SHP77 (cell line): ENCODE results near the gene ZNF519.

Experiments
- DNase-seq, 2 experiments: peaks; one replicate each; lab custom pipeline; 2025; lab: John Stamatoyannopoulos, UW

The ZNF519 gene

DNA sequence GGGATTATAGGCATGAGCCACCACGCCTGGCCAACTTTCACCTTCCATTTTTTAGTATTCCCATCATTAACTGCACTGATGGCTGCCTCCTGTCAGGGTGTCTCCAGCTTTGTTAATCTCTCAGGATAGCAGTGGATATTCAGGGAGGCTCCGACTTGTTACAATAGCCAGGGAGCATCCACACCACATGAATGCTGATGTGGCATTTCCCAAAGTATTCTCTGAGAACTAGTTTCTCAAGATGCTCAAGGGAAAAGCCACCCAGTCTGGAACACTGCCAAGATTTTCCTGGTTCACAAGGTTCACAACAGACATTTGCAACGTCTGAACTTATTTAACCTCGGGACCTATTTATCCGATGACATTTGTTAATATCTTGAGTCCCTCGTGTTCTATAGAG is 33.8 kb downstream of the ZNF519 start:
- DNase-seq: no peak

DNA sequence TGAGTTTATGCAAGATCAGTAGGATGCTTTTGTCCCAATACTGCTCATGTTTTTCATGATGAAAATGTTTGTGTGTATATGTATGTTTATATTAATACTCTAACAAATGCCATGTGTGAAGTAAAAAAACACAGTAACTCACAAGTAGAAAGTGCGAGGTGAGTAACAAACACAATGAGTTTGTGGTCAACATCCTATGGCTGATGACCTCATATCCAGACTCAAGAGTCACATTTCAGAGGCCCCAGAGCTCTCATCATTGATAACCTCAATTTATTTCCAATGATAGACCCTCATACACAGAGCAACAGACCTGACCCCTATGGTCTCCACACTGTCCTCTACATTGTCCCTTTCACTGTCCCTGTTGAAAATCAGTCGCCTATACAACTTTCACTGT is 34.5 kb downstream of the ZNF519 start:
- DNase-seq: no peak

DNA sequence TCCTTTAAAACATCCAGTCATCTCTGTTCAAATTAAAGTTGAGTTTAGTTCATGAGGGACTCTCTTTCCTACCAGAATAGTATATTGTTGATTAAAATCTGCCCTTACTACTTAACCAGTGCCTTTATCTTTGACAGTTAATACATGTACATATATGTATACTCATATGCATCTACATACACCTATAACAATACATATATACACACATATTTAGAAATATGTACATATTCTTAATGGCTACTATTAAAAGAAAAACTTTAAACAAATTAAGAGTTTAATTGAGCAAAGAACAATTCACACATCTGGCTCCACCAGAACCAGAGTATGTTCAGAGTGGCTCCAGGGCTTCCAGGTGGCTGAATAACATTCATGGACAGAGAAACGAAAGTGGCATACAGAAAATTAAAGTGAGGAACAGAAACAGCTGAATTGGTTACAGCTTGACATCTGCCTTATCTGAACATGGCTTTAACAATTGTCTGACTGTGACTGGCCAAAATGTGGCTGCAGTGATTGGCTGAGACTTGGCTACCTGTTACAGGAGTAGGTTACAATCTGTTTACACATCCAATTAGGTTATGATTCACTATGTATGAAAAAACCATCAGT is 38.8 kb downstream of the ZNF519 start:
- no peak for DNase-seq

DNA sequence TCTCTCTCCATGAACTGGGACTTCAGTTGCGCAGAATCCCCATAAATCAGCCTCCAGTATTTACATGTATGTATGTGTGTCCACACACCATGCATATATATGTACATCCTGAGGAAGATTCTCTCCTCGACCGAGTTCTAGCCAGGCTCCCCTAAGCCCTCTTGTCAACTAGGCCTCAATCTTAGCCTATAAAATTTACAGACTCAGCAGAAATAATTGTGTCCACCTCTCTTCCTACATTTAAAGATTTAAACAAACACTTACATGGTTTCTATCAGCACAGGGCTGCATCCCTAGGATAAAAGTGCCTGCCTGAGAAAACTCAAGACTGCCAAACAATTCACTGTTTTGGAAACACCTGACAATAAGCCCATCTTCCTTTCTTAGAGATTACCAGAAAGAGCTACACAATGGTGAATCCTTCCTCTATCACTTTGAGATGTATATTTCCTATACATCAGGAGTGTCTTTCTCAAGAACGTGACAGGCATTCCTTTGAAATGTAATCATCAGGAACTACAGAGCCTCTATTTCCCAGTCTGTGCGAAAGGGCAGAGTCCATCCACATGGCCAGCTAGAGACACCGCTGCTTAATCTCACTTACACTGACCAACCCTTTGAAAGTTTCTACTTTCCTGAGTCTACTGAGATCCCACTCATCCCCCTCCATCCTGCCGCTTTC is 39.5 kb downstream of the ZNF519 start:
- DNase-seq: no peak

DNA sequence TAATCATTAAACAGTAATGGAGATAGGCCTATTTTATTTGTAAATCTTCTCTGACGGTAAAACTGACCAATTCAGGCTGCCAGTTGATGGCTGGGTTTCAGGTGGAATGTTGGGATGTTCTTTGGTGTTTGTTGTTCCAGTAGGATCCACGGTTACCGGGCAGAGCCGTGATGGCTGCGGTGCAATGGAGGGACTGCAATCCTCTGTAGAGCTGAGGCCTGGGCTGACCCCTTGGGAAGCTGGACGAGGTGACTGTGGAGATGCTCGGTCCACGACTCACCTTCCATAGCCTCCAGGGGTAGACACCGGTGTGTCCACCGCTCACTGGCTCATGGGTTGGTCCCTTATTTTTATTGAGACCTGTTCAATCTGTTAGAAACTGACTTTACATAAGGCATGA is 42.5 kb downstream of the ZNF519 start:
- no peak for DNase-seq

DNA sequence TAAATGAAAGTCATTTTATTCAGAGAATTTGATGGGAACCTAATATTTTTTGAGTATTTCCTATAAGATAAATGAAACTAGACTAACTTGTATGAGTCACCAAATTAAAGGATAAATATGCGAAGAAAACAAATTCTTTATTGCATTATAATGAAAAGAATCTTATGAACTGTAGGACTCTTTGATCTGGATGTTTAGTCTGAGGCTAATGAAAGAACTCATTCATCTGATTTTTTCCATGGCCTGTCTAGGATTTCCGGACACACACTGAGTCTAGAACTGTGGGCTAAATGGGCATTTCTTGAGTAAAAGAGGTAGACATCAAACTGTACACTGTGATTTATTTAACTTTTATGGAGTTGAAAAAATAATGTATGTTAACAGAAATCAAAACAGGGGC is 43.0 kb downstream of the ZNF519 start:
- DNase-seq: no peak

DNA sequence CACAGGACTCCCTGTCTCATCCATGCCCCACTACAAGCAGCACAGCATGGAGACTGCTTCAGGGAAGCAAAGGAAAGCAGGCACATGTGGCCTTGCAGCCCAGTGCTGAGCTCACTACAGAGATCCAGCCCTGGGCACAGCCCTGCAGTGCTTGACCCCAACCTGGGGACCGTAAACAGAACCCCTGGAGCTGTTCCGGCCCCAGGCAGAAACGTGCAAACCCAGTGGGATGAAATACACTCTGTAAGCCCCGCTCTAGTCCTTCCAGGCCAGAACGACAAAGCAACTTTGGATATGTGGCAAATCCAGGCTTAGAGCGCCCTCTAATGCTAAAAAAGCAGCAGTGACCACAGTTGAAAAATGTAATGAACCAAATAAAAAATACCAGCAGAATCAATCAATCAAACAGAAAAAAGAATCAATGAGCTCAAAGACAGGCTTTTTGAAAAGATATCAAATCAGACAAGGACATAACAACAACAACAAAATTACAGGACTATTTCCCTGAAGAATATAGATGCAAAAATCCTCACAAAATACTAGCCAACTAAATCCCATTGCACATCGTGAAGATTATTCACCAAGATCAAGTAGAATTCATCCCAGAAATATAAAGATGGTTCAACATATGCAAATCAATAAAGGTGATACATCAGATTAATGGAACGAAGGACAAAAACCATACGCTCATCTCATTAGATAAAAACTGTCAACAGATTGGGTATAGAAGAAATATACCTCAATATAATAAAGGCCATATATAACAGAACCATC is 45.6 kb downstream of the ZNF519 start:
- DNase-seq: peak; percentile 50 to 54

DNA sequence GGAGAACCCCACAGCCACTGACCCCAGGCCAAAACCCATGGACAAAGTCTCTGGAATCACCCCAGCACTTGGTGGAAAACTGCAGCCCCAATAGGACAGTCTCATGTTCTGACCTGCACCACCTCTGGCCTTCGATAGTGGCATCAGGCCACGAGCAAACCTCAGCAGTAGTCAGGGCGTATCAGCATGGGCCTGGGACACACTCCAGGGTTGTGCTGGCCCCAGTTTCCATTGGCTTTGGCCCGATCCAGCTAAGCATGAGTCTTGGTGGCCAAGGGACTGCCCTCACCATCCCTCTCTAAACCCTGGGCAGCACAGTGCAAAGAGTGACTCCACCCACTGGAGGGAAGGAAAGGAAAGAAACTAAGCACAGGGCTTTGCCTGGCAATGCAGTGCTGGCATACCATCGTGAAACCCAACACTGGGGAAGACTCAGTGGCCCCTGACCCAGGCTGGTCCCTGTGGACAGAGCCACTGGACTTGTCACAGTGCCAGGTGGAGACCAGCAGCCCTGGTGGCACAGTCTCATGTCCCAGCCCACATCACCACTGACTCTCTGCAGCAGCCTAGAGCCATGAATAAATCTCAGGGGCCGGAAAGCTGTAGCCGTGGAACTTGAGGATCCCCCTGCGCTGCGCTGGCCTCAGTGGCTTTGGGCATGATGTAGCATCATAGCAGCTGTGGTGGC is 46.3 kb downstream of the ZNF519 start:
- no peak for DNase-seq

DNA sequence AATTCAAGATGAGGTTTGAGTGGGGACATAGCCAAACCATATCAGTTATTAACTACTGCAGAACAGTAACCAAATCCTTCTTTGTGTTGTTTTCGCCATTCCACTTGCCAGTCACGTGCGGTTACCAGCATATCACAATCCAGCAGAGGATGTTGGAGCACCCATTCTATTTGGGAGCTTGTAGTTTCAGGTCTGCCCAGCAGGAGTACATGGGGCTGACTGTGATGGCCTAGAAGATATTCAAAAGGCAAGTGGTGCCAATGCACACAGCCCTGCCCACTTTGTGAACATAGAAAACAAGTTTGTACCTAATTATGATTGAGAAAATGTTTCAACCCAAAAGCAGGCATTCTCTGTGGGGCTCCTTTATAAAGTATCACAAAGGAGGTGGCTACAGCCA is 57.0 kb downstream of the ZNF519 start:
- no peak for DNase-seq

DNA sequence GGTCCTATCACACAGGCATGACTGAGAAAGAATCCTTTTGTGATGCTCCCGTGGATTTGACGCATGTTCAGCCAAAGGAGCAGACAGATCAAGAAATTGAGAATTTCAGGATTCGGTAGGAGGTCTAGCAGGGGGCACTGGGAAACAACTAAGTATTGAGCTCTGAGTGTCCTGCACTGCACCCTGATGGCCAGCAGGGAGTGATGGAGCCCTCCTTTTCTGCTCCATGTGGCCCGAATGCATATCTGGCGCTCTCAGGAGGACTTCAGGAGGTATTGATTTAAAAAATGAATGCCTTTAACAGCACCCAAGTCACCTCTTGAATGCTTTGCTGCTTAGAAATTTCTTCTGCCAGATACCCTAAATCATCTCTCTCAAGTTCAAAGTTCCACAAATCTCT is 58.0 kb downstream of the ZNF519 start:
- DNase-seq: no peak

DNA sequence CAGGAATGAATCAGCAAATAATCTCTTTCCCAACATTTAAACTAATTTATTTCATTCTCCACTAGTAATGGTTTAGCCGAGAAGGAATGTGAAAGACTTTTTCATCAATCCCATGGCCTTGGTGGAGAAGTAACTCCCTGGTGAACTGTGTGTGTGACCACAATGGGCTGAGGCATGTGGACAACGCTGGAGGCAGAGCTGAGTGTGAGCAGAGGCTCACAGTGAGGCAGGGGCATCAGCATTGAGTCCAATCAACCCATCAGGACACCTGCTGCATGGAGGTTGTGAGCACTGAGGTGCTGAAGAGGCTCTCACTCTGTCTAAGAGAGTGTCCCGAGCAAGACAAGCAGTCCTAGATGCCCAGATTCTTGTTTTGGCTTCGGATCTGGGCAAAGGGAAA is 78.6 kb downstream of the ZNF519 start:
- DNase-seq: no peak
